SK-N-SH (cell line): ENCODE results near the gene TUBB6. TPM values are rescaled to one million over a fixed set of nuclear protein-coding genes. Genes with fewer than 3 reads are reported as not detected.
A peak's percentile ranks its signal among the peaks of the same experiment; 100 is the strongest.

ENCODE experiments used
- CTCF ChIA-PET: fragments of 300-600, 350-600 bp; formaldehyde crosslinking; extraction: SDS; loops from one replicate; lab custom pipeline; 2021; lab: Yijun Ruan, JAX
- POLR2A ChIA-PET: fragments of 350-600 bp; sonication (Branson Sonifier 250); formaldehyde crosslinking; extraction: SDS; loops from one replicate; lab custom pipeline; 2020; ENCODE audit warnings: antibody characterized with exemption, inconsistent platforms; lab: Yijun Ruan, JAX
- DNase-seq: peaks from one replicate; pipeline ENCODE4 v3.0.0; 2012
- H2AFZ ChIP-seq: fragments of 200-600 bp; sonication (generic); 2 replicates; pipeline ENCODE4 v1.8.1; 2016; ENCODE audit warnings: antibody characterized with exemption, mild to moderate bottlenecking, low read depth
- H3F3A ChIP-seq: fragments of 200-600 bp; sonication (generic); replicated peaks from 2 replicates; pipeline ENCODE3; 2016; ENCODE audit warnings: antibody characterized with exemption, mild to moderate bottlenecking; ENCODE audit not compliant: insufficient read depth
- H3K27ac ChIP-seq, 2 experiments: fragments of 200-500 bp in 1 of 2; fragments of 200-600 bp in 1 of 2; sonication (Bioruptor generic) in 1 of 2; sonication (generic), shearing (Covaris generic) in 1 of 2; 2 replicates each; pipeline versions ENCODE4 v1.5.1 to v1.6.1; 2014 to 2016; ENCODE audit warnings: low read depth in 2 of 2, inconsistent platforms in 1 of 2, low read length in 1 of 2, mild to moderate bottlenecking in 1 of 2, mixed read lengths in 1 of 2
- H3K27me3 ChIP-seq: fragments of 200-600 bp; sonication (generic), shearing (Covaris generic); 2 replicates; pipeline ENCODE4 v1.6.1; 2016; ENCODE audit warnings: mixed run types; ENCODE audit not compliant: insufficient read depth
- H3K36me3 ChIP-seq, 2 experiments: fragments of 200-500 bp in 1 of 2; fragments of 200-600 bp in 1 of 2; sonication (Bioruptor generic) in 1 of 2; sonication (generic) in 1 of 2; replicated peaks in 1 of 2; 2 replicates each; pipeline versions ENCODE3 to v1.5.1; 2014 to 2016; ENCODE audit warnings: low read length in 1 of 2, mild to moderate bottlenecking in 1 of 2; ENCODE audit not compliant: insufficient read depth in 2 of 2, control insufficient read depth in 1 of 2
- H3K4me1 ChIP-seq, 2 experiments: fragments of 200-500 bp in 1 of 2; fragments of 200-600 bp in 1 of 2; sonication (Bioruptor generic) in 1 of 2; sonication (generic), shearing (Covaris generic) in 1 of 2; 2 replicates each; pipeline versions ENCODE4 v1.5.1 to v1.6.1; 2014 to 2016; ENCODE audit warnings: low read depth in 1 of 2, low read length in 1 of 2, mixed run types in 1 of 2; ENCODE audit not compliant: insufficient read depth in 2 of 2, control insufficient read depth in 1 of 2
- H3K4me2 ChIP-seq: fragments of 200-600 bp; sonication (generic), shearing (Covaris generic); 2 replicates; pipeline ENCODE4 v1.6.1; 2017; ENCODE audit warnings: mixed run types
- H3K4me3 ChIP-seq, 2 experiments: fragments of 200-500 bp in 1 of 2; fragments of 200-600 bp in 1 of 2; sonication (Bioruptor generic) in 1 of 2; sonication (generic), shearing (Covaris generic) in 1 of 2; 2 replicates each; pipeline versions ENCODE4 v1.5.1 to v1.8.1; 2014 to 2016; ENCODE audit warnings: low read depth in 2 of 2, inconsistent platforms in 1 of 2, low read length in 1 of 2, mild to moderate bottlenecking in 1 of 2, mixed read lengths in 1 of 2, moderate library complexity in 1 of 2
- H3K79me2 ChIP-seq: fragments of 200-600 bp; sonication (generic); 2 replicates; pipeline ENCODE4 v1.8.1; 2017; ENCODE audit warnings: mild to moderate bottlenecking; ENCODE audit not compliant: insufficient read depth
- H3K9ac ChIP-seq: fragments of 200-600 bp; sonication (generic); 2 replicates; pipeline ENCODE4 v1.6.1; 2017; ENCODE audit warnings: mixed run types
- H3K9me2 ChIP-seq: fragments of 200-600 bp; sonication (generic); 2 replicates; pipeline ENCODE4 v1.6.1; 2017; ENCODE audit warnings: mixed run types
- H3K9me3 ChIP-seq: fragments of 200-600 bp; sonication (generic); 2 replicates; pipeline ENCODE4 v1.6.1; 2017; ENCODE audit warnings: mixed run types, mild to moderate bottlenecking, moderate library complexity
- H4K20me1 ChIP-seq: fragments of 200-600 bp; sonication (generic); 2 replicates; pipeline ENCODE4 v1.6.1; 2017; ENCODE audit warnings: mild to moderate bottlenecking, mixed run types; ENCODE audit not compliant: insufficient read depth
- ELF1 ChIP-seq: IDR thresholded peaks from 2 replicates; pipeline ENCODE4 v1.4.0; 2012
- FOSL2 ChIP-seq: IDR thresholded peaks from 2 replicates; pipeline ENCODE4 v1.4.0; 2012; ENCODE audit warnings: low read depth, mild to moderate bottlenecking, moderate library complexity, borderline replicate concordance
- FOXJ3 ChIP-seq: sonication (generic); formaldehyde crosslinking; IDR thresholded peaks from 2 replicates; pipeline ENCODE4 v1.5.1; 2020; ENCODE audit warnings: mild to moderate bottlenecking, missing genetic modification reagents
- GABPA ChIP-seq: IDR thresholded peaks from 2 replicates; pipeline ENCODE4 v1.4.0; 2012; ENCODE audit warnings: low read depth, mild to moderate bottlenecking
- MEF2A ChIP-seq: IDR thresholded peaks from 2 replicates; pipeline ENCODE4 v1.4.0; 2012; ENCODE audit warnings: low read depth, borderline replicate concordance
- MXI1 ChIP-seq: IDR thresholded peaks from 2 replicates; pipeline ENCODE4 v1.6.1; 2012; ENCODE audit warnings: mild to moderate bottlenecking, low read depth, low read length, improper control_type of control experiment
- NRF1 ChIP-seq: IDR thresholded peaks from 2 replicates; pipeline ENCODE4 v1.6.1; 2012; ENCODE audit warnings: low read depth, mild to moderate bottlenecking, low read length
- POLR2AphosphoS5 ChIP-seq: IDR thresholded peaks from 2 replicates; pipeline ENCODE4 v1.6.1; 2012; ENCODE audit warnings: low read depth, low read length
- RAD21 ChIP-seq: IDR thresholded peaks from 2 replicates; pipeline ENCODE4 v1.6.1; 2012; ENCODE audit warnings: mild to moderate bottlenecking, low read length
- RFX5 ChIP-seq: IDR thresholded peaks from 2 replicates; pipeline ENCODE4 v1.6.1; 2012; ENCODE audit warnings: mild to moderate bottlenecking, improper control_type of control experiment, low read length
- RXRA ChIP-seq: IDR thresholded peaks from 2 replicates; pipeline ENCODE4 v1.4.0; 2012; ENCODE audit warnings: low read depth, mild to moderate bottlenecking, borderline replicate concordance
- SIN3A ChIP-seq: IDR thresholded peaks from 2 replicates; pipeline ENCODE4 v1.6.1; 2012; ENCODE audit warnings: low read depth, mild to moderate bottlenecking, low read length, moderate library complexity, borderline replicate concordance
- SMC3 ChIP-seq: IDR thresholded peaks from 2 replicates; pipeline ENCODE4 v1.6.1; 2012; ENCODE audit warnings: low read depth, low read length, improper control_type of control experiment
- WGBS: methylation state at CpG from one replicate; pipeline ENCODE4 v1.1.6; 2017; ENCODE audit warnings: low lambda C conversion rate; 5-methylcytosine and 5-hydroxymethylcytosine counted together
- polyA plus RNA-seq, 3 experiments: library from polyadenylated mRNA; depleted of rRNA; stranded (reverse); fragments of >200 nt; gene quantifications; 2 replicates each; pipeline ENCODE4 v1.2.3, GENCODE V29; 2012
- TF ChIP-seq, protein P1 (sequence below): IDR thresholded peaks from 2 replicates; pipeline ENCODE4; 2012
- TF ChIP-seq, protein P2 (sequence below): IDR thresholded peaks from 2 replicates; pipeline ENCODE4 v1.4.0; 2012; ENCODE audit warnings: low read depth
- TF ChIP-seq, protein P3 (sequence below): fragments of 200-600 bp; sonication (generic); IDR thresholded peaks from 2 replicates; pipeline ENCODE4 v1.6.1; 2017; ENCODE audit warnings: antibody characterized with exemption, mild to moderate bottlenecking, moderate library complexity
- TF ChIP-seq, protein P4 (sequence below): IDR thresholded peaks from 2 replicates; pipeline ENCODE4 v1.4.0; 2012; ENCODE audit warnings: low read depth, borderline replicate concordance

TUBB6 gene
- polyA plus RNA-seq, 1 of the 3 experiments (the other 2 are of a cell fraction): 387 TPM

DNA sequence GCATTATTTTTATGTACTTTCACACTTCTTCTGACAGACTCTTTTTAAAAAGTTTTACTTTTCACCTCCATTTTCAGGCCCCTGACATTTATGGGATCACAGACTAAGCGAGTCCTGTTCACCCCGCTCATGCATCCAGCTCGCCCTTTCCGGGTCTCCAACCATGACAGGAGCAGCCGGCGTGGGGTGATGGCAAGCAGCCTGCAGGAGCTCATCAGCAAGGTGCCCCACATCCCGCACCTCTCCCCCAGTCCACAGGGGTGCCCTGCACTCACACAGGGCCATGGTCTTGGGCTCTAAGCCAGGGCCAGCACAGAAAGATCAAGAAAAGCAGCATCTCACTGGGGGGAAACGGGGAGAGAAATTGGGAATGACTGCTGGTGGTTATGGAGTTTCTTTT lies 45.3 kb upstream of the TUBB6 start:
- Histone ChIP-seq H3K79me2 (no peaks in the 10 kb centered on the region), H2AFZ (no peak overlapping the region), H3K9me3 (no peaks in the 10 kb centered on the region), H3K4me3 (no peak overlapping the region), H4K20me1 (no peaks in the 10 kb centered on the region), H3K4me1 (no peaks in the 10 kb centered on the region), H3K36me3 (no peaks in the 10 kb centered on the region), H3K27me3 (peaks cover 94% of the 10 kb centered on the region), H3K9ac (no peak overlapping the region), H3K9me2 (no peaks in the 10 kb centered on the region), H3K27ac (no peak overlapping the region), H3F3A (no peaks in the 10 kb centered on the region), H3K4me2 (no peak overlapping the region)
- 33% methylated on average over 8 of the region's 8 CpGs for WGBS
- DNase-seq: no peak
- ChIA-PET CTCF (interaction anchor here (1.2 to 2.5 kb wide), 2 partner anchors 10 to 15 kb away, joined by 3 to 10 read pairs; no protein-coding TSS in a partner anchor), POLR2A (no interaction called here)
- TF ChIP-seq ELF1 (no peak), NRF1 (no peak), MEF2A (no peak), FOSL2 (no peak)

DNA sequence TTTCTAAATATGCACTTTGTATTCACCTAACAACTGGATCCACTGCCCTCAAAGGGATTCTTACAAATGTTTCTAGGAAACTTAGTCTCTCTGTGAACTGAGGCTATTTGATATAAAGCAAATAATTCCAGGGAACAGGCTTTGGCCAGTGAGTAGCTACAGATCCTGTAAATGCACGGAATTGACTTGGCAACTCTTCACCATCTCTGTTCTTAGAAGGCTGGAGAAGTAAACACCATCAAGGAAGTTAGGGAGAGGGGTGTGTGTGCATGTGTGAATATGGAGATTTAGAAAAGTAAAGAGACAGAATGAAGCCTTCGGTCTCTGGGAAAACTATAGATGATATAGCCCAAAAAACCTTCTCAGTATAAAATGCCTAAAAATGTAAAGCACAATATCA lies 43.2 kb upstream of the TUBB6 start:
- no peaks in the 10 kb centered on the region for H3F3A ChIP-seq
- TF ChIP-seq GABPA (no peak), POLR2AphosphoS5 (no peak), FOXJ3 (CRISPR knock-in tag) (no peak), SIN3A (no peak), RFX5 (no peak), MXI1 (no peak)
- H3K4me1 ChIP-seq: no peaks in the 10 kb centered on the region
- no peak overlapping the region for H3K4me2 ChIP-seq
- H3K79me2 ChIP-seq: no peaks in the 10 kb centered on the region
- 29% methylated on average over 2 of the region's 2 CpGs for WGBS
- no peaks in the 10 kb centered on the region for H3K9me2 ChIP-seq
- H3K36me3 ChIP-seq: no peaks in the 10 kb centered on the region
- H4K20me1 ChIP-seq: no peaks in the 10 kb centered on the region
- no peak for DNase-seq
- peaks cover 78% of the 10 kb centered on the region for H3K27me3 ChIP-seq
- POLR2A ChIA-PET: no interaction called here
- H3K27ac ChIP-seq: no peak overlapping the region
- H3K4me3 ChIP-seq: no peak overlapping the region
- no peaks in the 10 kb centered on the region for H3K9me3 ChIP-seq
- H2AFZ ChIP-seq: no peak overlapping the region
- CTCF ChIA-PET: interaction anchor here (2.4 to 2.7 kb wide), 2 partner anchors 14 to 28 kb away, joined by 9 to 10 read pairs; no protein-coding TSS in a partner anchor
- H3K9ac ChIP-seq: no peak overlapping the region

DNA sequence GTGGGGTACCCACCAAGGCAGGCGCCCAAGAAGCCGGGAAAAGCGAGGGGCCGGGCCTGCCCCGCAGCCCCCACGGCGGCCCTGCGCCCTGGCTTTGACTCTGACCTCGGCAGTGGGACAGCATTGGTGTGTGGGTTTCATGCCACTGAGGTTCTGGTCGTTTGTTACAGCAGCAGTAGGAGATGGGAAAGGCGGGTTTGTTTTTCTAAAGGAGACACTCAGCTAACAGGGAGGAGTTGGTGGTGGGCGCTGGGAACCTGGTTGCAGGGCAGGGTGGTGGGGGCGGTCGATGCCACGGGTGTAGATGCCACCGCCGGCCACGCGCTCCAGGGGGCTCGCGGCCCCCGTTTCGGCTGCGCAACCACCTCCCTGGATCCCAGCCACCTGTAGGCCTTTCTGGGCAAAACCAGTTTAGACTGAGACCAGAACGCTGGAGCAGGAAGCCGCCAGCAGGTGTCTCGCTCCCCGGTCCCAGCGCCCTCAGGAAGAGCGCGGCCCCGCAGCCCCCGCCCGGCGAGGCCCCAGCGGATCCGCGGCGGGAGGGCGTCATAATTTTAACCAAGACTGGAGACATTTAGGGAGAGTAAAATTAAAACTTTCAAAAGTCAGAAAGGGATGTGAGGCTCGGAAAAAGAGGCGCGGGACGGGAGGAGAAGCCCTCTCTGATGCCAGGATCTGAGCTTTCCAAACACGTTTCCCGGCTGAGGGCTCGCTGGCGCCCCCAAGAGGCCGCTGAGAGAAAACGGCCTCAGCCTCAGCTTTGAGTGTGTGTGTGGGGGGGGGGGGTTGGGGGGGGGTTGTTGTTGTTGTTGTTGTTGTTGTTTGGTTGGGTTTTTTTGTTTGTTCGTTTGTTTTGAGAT lies 36.4 kb upstream of the TUBB6 start:
- no peaks in the 10 kb centered on the region for H3F3A ChIP-seq
- H3K9ac ChIP-seq: peak overlapping the region; percentile 49; the same call in 1 of the 2 replicates
- TF ChIP-seq, protein P1, sequence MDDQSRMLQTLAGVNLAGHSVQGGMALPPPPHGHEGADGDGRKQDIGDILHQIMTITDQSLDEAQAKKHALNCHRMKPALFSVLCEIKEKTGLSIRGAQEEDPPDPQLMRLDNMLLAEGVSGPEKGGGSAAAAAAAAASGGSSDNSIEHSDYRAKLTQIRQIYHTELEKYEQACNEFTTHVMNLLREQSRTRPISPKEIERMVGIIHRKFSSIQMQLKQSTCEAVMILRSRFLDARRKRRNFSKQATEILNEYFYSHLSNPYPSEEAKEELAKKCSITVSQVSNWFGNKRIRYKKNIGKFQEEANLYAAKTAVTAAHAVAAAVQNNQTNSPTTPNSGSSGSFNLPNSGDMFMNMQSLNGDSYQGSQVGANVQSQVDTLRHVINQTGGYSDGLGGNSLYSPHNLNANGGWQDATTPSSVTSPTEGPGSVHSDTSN: no peak
- TF ChIP-seq, protein P2, sequence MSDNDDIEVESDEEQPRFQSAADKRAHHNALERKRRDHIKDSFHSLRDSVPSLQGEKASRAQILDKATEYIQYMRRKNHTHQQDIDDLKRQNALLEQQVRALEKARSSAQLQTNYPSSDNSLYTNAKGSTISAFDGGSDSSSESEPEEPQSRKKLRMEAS: 0 out of 2 replicates have a peak, but pooled peaks have one; percentile 43
- TF ChIP-seq RFX5: no peak
- TF ChIP-seq, protein P3, sequence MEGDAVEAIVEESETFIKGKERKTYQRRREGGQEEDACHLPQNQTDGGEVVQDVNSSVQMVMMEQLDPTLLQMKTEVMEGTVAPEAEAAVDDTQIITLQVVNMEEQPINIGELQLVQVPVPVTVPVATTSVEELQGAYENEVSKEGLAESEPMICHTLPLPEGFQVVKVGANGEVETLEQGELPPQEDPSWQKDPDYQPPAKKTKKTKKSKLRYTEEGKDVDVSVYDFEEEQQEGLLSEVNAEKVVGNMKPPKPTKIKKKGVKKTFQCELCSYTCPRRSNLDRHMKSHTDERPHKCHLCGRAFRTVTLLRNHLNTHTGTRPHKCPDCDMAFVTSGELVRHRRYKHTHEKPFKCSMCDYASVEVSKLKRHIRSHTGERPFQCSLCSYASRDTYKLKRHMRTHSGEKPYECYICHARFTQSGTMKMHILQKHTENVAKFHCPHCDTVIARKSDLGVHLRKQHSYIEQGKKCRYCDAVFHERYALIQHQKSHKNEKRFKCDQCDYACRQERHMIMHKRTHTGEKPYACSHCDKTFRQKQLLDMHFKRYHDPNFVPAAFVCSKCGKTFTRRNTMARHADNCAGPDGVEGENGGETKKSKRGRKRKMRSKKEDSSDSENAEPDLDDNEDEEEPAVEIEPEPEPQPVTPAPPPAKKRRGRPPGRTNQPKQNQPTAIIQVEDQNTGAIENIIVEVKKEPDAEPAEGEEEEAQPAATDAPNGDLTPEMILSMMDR: peak; percentile 70
- no peak for TF ChIP-seq RXRA
- TF ChIP-seq MXI1: 0 out of 2 replicates have a peak, but pooled peaks have one; percentile 32
- peak; percentile 13; the same call in 1 of the 2 replicates for TF ChIP-seq RAD21
- TF ChIP-seq, protein P4, sequence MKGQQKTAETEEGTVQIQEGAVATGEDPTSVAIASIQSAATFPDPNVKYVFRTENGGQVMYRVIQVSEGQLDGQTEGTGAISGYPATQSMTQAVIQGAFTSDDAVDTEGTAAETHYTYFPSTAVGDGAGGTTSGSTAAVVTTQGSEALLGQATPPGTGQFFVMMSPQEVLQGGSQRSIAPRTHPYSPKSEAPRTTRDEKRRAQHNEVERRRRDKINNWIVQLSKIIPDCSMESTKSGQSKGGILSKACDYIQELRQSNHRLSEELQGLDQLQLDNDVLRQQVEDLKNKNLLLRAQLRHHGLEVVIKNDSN: no peak
- TF ChIP-seq SMC3: peak; percentile 7; the same call in 1 of the 2 replicates
- H3K36me3 ChIP-seq: no peaks in the 10 kb centered on the region
- H3K4me1 ChIP-seq: no peaks in the 10 kb centered on the region; a peak in 1 of 4 replicates
- H4K20me1 ChIP-seq: no peaks in the 10 kb centered on the region
- peaks cover 15% of the 10 kb centered on the region for H3K27me3 ChIP-seq
- H3K9me2 ChIP-seq: no peaks in the 10 kb centered on the region
- no peak overlapping the region for H3K27ac ChIP-seq
- ChIA-PET POLR2A (no interaction called here), CTCF (interaction anchor here (0.5 to 2.7 kb wide), 30 partner anchors 9 to 1720 kb away, joined by 3 to 50 read pairs (median 4); partner anchors contain the start of genes AFG3L2, CIDEA and TUBB6)
- 33% methylated on average over 33 of the region's 51 CpGs for WGBS
- H2AFZ ChIP-seq: peak overlapping the region; percentile 78; the same call in 1 of the 2 replicates
- H3K4me2 ChIP-seq: peak overlapping the region; percentile 71; the same call in 1 of the 2 replicates
- H3K9me3 ChIP-seq: no peaks in the 10 kb centered on the region
- no peaks in the 10 kb centered on the region for H3K79me2 ChIP-seq
- peak overlapping the region; percentile 42 to 77 for H3K4me3 ChIP-seq
- peak; percentile 90 for DNase-seq
